B cell (primary cell): ENCODE data around the gene ZNF280A.

ENCODE experiments used
- EZH2 ChIP-seq: IDR thresholded peaks from 2 replicates; pipeline ENCODE4 v1.6.1; 2012; ENCODE audit warnings: borderline replicate concordance, low read depth, mild to moderate bottlenecking, moderate library complexity, low read length; ENCODE audit not compliant: insufficient read depth, poor library complexity, severe bottlenecking
- TF ChIP-seq, protein P1 (sequence below): fragments of 200-600 bp; IDR thresholded peaks from one replicate; pipeline ENCODE4 v1.8.0; 2022; ENCODE audit warnings: antibody characterized with exemption, mild to moderate bottlenecking

DNA sequence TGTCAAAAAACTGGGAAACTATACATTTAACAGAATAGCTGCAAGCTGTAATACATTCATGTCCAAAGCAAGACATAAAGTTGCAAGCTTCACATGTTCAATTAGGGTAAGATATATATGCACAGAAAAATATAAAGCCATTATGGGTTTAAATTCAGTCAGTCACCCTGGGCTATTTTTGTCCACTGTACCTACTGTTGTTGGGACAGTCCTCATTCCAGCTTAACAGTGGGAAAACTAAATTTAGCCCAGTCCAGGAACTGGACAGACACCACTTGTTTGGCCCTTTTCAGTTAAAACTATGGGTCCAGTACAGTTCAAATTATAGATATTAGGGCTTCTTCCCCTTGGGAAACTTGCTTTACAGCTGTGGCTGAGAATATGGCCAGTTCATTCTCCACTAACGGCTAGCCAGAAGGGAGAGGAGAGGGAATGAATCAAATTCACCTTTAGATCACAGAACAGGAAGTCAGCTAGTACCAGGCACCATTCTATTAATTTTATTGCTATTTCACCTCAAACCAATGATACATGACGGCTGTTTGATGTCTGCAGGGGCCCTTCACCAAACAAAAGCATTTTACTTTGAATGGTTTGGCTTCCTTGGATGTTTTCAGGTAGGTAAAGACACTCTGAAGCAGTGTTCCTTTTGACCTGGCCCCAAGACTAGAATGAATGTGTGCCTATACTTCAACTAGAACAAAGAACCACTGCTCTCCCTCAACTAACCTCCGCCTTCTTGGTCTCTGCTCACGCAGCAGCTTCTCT lies 33.8 kb downstream of the ZNF280A start:
- TF ChIP-seq, protein P1, sequence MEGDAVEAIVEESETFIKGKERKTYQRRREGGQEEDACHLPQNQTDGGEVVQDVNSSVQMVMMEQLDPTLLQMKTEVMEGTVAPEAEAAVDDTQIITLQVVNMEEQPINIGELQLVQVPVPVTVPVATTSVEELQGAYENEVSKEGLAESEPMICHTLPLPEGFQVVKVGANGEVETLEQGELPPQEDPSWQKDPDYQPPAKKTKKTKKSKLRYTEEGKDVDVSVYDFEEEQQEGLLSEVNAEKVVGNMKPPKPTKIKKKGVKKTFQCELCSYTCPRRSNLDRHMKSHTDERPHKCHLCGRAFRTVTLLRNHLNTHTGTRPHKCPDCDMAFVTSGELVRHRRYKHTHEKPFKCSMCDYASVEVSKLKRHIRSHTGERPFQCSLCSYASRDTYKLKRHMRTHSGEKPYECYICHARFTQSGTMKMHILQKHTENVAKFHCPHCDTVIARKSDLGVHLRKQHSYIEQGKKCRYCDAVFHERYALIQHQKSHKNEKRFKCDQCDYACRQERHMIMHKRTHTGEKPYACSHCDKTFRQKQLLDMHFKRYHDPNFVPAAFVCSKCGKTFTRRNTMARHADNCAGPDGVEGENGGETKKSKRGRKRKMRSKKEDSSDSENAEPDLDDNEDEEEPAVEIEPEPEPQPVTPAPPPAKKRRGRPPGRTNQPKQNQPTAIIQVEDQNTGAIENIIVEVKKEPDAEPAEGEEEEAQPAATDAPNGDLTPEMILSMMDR = no peak
- TF ChIP-seq EZH2 = no peak
